Measurements from ENCODE around the gene CRHR2.
"Not testable (repeated sequence)": the region's sequence is repeated elsewhere in the genome, so short reads cannot be mapped to it uniquely, and the experiment has no call there.

CRHR2 gene

GRCh38 chr7:30644286-30644955, 37.8 kb downstream of the CRHR2 start:
- no peak overlapping the region for H3K9ac ChIP-seq (ENCODE audit: low read length)
- H3K4ac ChIP-seq (ENCODE audit: low read depth, low read length) = no peak overlapping the region
- no peak overlapping the region for H3K18ac ChIP-seq (ENCODE audit: low read length)
- H4K12ac ChIP-seq (ENCODE audit: low read depth, low read length) = no peak overlapping the region
- WGBS (ENCODE audit: extremely low coverage, insufficient coverage, insufficient read length) = no CpG with 5 or more reads among the region's 4 CpGs
- no peak for DNase-seq
- no peaks in the 10 kb centered on the region for H3K79me1 ChIP-seq (ENCODE audit: low read length)
- no peak overlapping the region for H2BK120ac ChIP-seq (ENCODE audit: insufficient read depth, low read length, poor library complexity)
- no peak overlapping the region for H3K4me3 ChIP-seq (ENCODE audit: low read depth, low read length)
- no peak overlapping the region for H3K14ac ChIP-seq (ENCODE audit: low read length)
- no peak overlapping the region for H4K8ac ChIP-seq (ENCODE audit: low read depth, low read length)
- H2AFZ ChIP-seq (ENCODE audit: insufficient read depth, low read length, poor library complexity) = no peak overlapping the region
- H3K9me3 ChIP-seq (ENCODE audit: insufficient read depth, low read depth, low read length) = no peaks in the 10 kb centered on the region
- no peak overlapping the region for H3K23ac ChIP-seq (ENCODE audit: low read length)
- H2BK5ac ChIP-seq (ENCODE audit: low read depth, low read length, poor library complexity) = no peak overlapping the region
- no peak overlapping the region for H3K4me2 ChIP-seq (ENCODE audit: low read length)
- H4K91ac ChIP-seq (ENCODE audit: low read depth, low read length) = no peak overlapping the region
- no peaks in the 10 kb centered on the region for H3K27me3 ChIP-seq (ENCODE audit: insufficient read depth, low read length)
- peaks cover 0 to 1% of the 10 kb centered on the region in 2 experiments for H3K4me1 ChIP-seq (ENCODE audit: control insufficient read depth in 1 of 2, insufficient read depth in 2 of 2, low read length in 2 of 2)
- no peak overlapping the region for H3K27ac ChIP-seq (ENCODE audit: low read depth, low read length)
- H3K36me3 ChIP-seq (ENCODE audit: control insufficient read depth in 1 of 2, insufficient read depth in 2 of 2, low read length in 2 of 2) = peaks cover 2 to 11% of the 10 kb centered on the region in 2 experiments
- H2BK12ac ChIP-seq (ENCODE audit: low read length) = no peak overlapping the region
- H2AK5ac ChIP-seq (ENCODE audit: low read length) = no peak overlapping the region
- H3K79me2 ChIP-seq (ENCODE audit: control insufficient read depth, insufficient read depth, low read length, poor library complexity) = peaks cover 2% of the 10 kb centered on the region

GRCh38 chr7:30642789-30643188, 39.5 kb downstream of the CRHR2 start:
- Histone ChIP-seq H3K27ac (ENCODE audit: low read depth, low read length) (no peak overlapping the region), H3K79me2 (ENCODE audit: control insufficient read depth, insufficient read depth, low read length, poor library complexity) (peaks cover 2% of the 10 kb centered on the region), H4K12ac (ENCODE audit: low read depth, low read length) (no peak overlapping the region), H2BK5ac (ENCODE audit: low read depth, low read length, poor library complexity) (no peak overlapping the region), H3K9me3 (ENCODE audit: insufficient read depth, low read depth, low read length) (no peaks in the 10 kb centered on the region), H4K91ac (ENCODE audit: low read depth, low read length) (no peak overlapping the region), H3K4me3 (ENCODE audit: low read depth, low read length) (no peak overlapping the region), H3K4me2 (ENCODE audit: low read length) (peak overlapping the region; percentile 54), H3K23ac (ENCODE audit: low read length) (no peak overlapping the region), H3K4ac (ENCODE audit: low read depth, low read length) (no peak overlapping the region), H2BK12ac (ENCODE audit: low read length) (no peak overlapping the region), H3K27me3 (ENCODE audit: insufficient read depth, low read length) (no peaks in the 10 kb centered on the region), H4K8ac (ENCODE audit: low read depth, low read length) (no peak overlapping the region), H3K14ac (ENCODE audit: low read length) (no peak overlapping the region), H3K79me1 (ENCODE audit: low read length) (no peaks in the 10 kb centered on the region), H3K9ac (ENCODE audit: low read length) (no peak overlapping the region), H2AFZ (ENCODE audit: insufficient read depth, low read length, poor library complexity) (no peak overlapping the region), H2BK120ac (ENCODE audit: insufficient read depth, low read length, poor library complexity) (no peak overlapping the region), H3K18ac (ENCODE audit: low read length) (no peak overlapping the region), H3K36me3 (ENCODE audit: control insufficient read depth in 1 of 2, insufficient read depth in 2 of 2, low read length in 2 of 2) (peaks cover 2 to 11% of the 10 kb centered on the region in 2 experiments), H2AK5ac (ENCODE audit: low read length) (no peak overlapping the region), H3K4me1 (ENCODE audit: control insufficient read depth in 1 of 2, insufficient read depth in 2 of 2, low read length in 2 of 2) (peaks cover 0 to 1% of the 10 kb centered on the region in 2 experiments)
- DNase-seq = peak in 1 of 2 donors; percentile 11
- no CpG with 5 or more reads among the region's 4 CpGs for WGBS (ENCODE audit: extremely low coverage, insufficient coverage, insufficient read length)

DNA sequence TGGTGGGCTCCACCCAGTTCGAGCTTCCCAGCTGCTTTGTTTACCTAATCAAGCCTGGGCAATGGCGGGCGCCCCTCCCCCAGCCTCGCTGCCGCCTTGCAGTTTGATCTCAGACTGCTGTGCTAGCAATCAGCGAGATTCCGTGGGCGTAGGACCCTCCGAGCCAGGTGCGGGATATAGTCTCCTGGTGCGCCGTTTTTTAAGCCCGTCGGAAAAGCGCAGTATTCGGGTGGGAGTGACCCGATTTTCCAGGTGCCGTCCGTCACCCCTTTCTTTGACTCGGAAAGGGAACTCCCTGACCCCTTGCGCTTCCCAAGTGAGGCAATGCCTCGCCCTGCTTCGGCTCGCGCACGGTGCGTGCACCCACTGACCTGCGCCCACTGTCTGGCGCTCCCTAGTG, 39.9 kb downstream of the CRHR2 start:
- H3K4me1 ChIP-seq (ENCODE audit: control insufficient read depth in 1 of 2, insufficient read depth in 2 of 2, low read length in 2 of 2); H3K9ac ChIP-seq (ENCODE audit: low read length); DNase-seq; H3K79me1 ChIP-seq (ENCODE audit: low read length); H3K9me3 ChIP-seq (ENCODE audit: insufficient read depth, low read depth, low read length); H3K4me3 ChIP-seq (ENCODE audit: low read depth, low read length); H3K4me2 ChIP-seq (ENCODE audit: low read length); H2AK5ac ChIP-seq (ENCODE audit: low read length); H2AFZ ChIP-seq (ENCODE audit: insufficient read depth, low read length, poor library complexity); H3K18ac ChIP-seq (ENCODE audit: low read length); H3K27me3 ChIP-seq (ENCODE audit: insufficient read depth, low read length); H3K14ac ChIP-seq (ENCODE audit: low read length); H3K4ac ChIP-seq (ENCODE audit: low read depth, low read length); H4K8ac ChIP-seq (ENCODE audit: low read depth, low read length); H3K79me2 ChIP-seq (ENCODE audit: control insufficient read depth, insufficient read depth, low read length, poor library complexity); H3K27ac ChIP-seq (ENCODE audit: low read depth, low read length); H4K91ac ChIP-seq (ENCODE audit: low read depth, low read length); H3K23ac ChIP-seq (ENCODE audit: low read length); H4K12ac ChIP-seq (ENCODE audit: low read depth, low read length); H2BK12ac ChIP-seq (ENCODE audit: low read length); H2BK120ac ChIP-seq (ENCODE audit: insufficient read depth, low read length, poor library complexity); H2BK5ac ChIP-seq (ENCODE audit: low read depth, low read length, poor library complexity): not testable (repeated sequence)
- no CpG with 5 or more reads among the region's 29 CpGs for WGBS (ENCODE audit: extremely low coverage, insufficient coverage, insufficient read length)
- peaks cover 2 to 11% of the 10 kb centered on the region in 2 experiments for H3K36me3 ChIP-seq (ENCODE audit: control insufficient read depth in 1 of 2, insufficient read depth in 2 of 2, low read length in 2 of 2)

DNA sequence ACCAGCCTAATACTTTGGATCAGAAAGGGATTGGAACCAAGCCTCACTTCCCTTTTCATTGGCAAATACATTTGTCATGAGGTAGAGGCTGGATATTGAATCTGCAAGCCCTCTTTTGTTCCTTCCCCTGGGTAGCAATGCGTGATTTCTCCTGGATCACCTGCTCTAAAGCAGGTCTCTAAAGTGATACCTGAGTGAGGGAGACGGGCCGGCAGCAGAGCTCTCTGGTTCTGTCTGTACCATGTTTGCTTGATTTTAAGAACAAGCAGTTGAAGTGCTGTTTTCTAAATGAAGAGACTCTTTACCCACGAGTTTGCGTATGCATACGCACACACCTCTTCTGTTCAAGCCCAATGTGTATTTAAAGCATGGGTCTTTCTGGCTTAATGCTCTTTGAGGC, 46.5 kb downstream of the CRHR2 start:
- WGBS (ENCODE audit: extremely low coverage, insufficient coverage, insufficient read length) = no CpG with 5 or more reads among the region's 6 CpGs
- Histone ChIP-seq H3K36me3 (ENCODE audit: control insufficient read depth in 1 of 2, insufficient read depth in 2 of 2, low read length in 2 of 2) (peaks cover 13 to 32% of the 10 kb centered on the region in 2 experiments), H2AK5ac (ENCODE audit: low read length) (no peak overlapping the region), H3K27ac (ENCODE audit: low read depth, low read length) (no peak overlapping the region), H4K91ac (ENCODE audit: low read depth, low read length) (no peak overlapping the region), H2BK5ac (ENCODE audit: low read depth, low read length, poor library complexity) (no peak overlapping the region), H3K9me3 (ENCODE audit: insufficient read depth, low read depth, low read length) (no peaks in the 10 kb centered on the region), H2BK120ac (ENCODE audit: insufficient read depth, low read length, poor library complexity) (no peak overlapping the region), H3K79me1 (ENCODE audit: low read length) (no peaks in the 10 kb centered on the region), H2BK12ac (ENCODE audit: low read length) (no peak overlapping the region), H3K4me2 (ENCODE audit: low read length) (no peak overlapping the region), H3K4ac (ENCODE audit: low read depth, low read length) (no peak overlapping the region), H4K12ac (ENCODE audit: low read depth, low read length) (no peak overlapping the region), H3K18ac (ENCODE audit: low read length) (no peak overlapping the region), H3K23ac (ENCODE audit: low read length) (no peak overlapping the region), H3K9ac (ENCODE audit: low read length) (no peak overlapping the region), H4K8ac (ENCODE audit: low read depth, low read length) (no peak overlapping the region), H3K27me3 (ENCODE audit: insufficient read depth, low read length) (no peaks in the 10 kb centered on the region), H3K4me1 (ENCODE audit: control insufficient read depth in 1 of 2, insufficient read depth in 2 of 2, low read length in 2 of 2) (no peaks in the 10 kb centered on the region), H2AFZ (ENCODE audit: insufficient read depth, low read length, poor library complexity) (no peak overlapping the region), H3K79me2 (ENCODE audit: control insufficient read depth, insufficient read depth, low read length, poor library complexity) (no peaks in the 10 kb centered on the region), H3K4me3 (ENCODE audit: low read depth, low read length) (no peak overlapping the region), H3K14ac (ENCODE audit: low read length) (no peak overlapping the region)
- no peak for DNase-seq

Data from trophoblast cell (in vitro differentiated cells and primary cell).